GM19351 (cell line): ENCODE measurements around the gene SMYD3.
"Not testable (repeated sequence)": the region's sequence is repeated elsewhere in the genome, so short reads cannot be mapped to it uniquely, and the experiment has no call there.

Source experiments
- ATAC-seq: cut with Tn5 transposase; IDR thresholded peaks from one replicate; pipeline ENCODE4 v1.9.1; 2021; ENCODE audit warnings: mild to moderate bottlenecking, moderate library complexity; ENCODE audit not compliant: unreplicated experiment

SMYD3 gene

GRCh38 chr1:245825128-245825901, 681.8 kb downstream of the SMYD3 start:
- ATAC-seq, result no peak

GRCh38 chr1:245823408-245824147, 683.5 kb downstream of the SMYD3 start:
- no peak for ATAC-seq

DNA sequence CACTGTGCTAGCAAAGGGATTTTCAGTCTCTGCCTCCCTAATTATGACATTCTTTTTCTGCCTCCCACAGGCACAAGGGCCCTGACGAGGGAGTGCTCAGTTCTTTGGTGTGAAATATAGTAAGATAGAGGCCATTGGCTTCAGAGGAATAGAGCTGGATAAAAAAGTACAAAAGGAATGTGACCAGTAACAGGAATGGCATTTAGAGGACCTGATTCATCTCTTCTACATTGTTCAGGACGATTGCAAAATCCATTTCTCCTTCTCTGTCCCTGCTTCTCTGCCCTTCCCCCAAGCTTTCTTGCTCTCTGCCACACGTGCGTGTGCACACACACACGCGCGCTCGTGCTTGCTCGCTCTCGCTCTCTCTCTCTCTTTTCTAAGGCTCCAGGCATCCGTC, 684.1 kb downstream of the SMYD3 start:
- ATAC-seq, result no peak

GRCh38 chr1:245818363-245818762, 688.7 kb downstream of the SMYD3 start:
- not testable (repeated sequence) for ATAC-seq

- not testable (repeated sequence) for ATAC-seq
These were observed 690.6 kb downstream of the SMYD3 start for GRCh38 chr1:245816496-245816895.

DNA sequence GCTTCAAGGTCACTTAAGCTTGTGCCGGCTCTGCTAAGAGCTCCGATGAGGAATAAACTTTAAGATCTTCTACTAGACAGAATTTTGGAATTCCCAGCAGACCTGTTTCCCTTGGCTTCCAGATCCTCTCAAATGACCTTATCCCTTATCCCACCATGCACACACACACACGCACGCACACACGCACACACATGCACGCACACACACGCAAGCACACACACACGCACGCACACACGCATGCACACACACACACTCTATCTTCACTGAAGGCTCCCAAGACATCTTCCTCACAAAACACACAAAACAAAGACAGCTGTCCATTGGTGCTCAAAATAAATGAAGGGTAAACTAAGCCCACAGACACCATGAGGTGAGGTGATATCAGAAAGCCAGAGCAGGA, 692.4 kb downstream of the SMYD3 start:
- no peak for ATAC-seq

- ATAC-seq, result no peak
These were observed 694.8 kb downstream of the SMYD3 start for GRCh38 chr1:245812278-245812677.

GRCh38 chr1:245810789-245811337, 696.2 kb downstream of the SMYD3 start:
- ATAC-seq, result no peak

DNA sequence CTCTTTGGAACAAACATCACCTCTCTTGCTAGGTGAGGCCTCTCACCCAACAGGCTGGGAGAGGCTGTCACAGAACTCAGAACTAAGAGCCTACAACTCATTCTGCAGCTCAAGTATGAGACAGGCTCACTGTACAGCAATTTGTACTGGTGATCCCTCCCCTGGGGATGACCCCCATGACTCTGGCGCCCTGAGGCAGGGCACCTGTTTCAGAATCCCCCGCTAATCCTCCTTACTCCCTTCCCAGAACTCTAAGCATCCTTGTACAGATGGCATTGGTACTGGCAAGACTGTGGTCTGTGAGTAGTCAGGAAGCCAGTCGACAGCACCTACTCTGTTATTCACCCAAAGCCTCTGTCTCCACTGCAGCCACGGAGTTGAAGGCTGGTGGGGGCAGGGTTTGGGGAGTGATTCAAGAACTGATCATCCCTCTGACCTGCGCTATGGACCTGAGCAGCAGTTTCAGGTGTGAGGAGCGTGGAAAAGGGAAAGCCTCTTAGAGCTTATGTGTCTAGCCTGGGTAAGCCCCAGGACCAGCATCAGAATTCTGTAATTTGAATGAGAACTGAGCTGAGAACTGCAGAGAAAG, 696.8 kb downstream of the SMYD3 start:
- ATAC-seq, result no peak

DNA sequence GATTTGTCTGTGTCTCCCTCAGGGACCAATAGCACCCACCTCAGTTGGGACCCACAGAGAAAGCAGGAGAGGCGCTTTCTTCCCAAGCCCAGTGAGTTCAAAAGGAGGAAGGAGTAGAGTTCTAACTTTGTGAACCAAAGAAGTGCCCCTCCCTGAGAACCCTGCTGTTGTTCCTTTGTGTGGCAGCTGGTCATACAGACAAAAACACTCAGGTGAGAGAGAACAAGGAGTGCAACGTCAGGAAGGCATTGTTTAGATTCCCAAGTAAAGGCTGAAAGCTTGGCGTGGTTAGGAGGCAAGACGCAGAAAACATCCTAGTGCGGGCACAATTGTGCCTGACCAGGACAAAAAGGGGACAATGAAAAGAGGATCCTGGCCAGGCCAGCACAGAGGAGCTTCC, 697.7 kb downstream of the SMYD3 start:
- ATAC-seq, result no peak

DNA sequence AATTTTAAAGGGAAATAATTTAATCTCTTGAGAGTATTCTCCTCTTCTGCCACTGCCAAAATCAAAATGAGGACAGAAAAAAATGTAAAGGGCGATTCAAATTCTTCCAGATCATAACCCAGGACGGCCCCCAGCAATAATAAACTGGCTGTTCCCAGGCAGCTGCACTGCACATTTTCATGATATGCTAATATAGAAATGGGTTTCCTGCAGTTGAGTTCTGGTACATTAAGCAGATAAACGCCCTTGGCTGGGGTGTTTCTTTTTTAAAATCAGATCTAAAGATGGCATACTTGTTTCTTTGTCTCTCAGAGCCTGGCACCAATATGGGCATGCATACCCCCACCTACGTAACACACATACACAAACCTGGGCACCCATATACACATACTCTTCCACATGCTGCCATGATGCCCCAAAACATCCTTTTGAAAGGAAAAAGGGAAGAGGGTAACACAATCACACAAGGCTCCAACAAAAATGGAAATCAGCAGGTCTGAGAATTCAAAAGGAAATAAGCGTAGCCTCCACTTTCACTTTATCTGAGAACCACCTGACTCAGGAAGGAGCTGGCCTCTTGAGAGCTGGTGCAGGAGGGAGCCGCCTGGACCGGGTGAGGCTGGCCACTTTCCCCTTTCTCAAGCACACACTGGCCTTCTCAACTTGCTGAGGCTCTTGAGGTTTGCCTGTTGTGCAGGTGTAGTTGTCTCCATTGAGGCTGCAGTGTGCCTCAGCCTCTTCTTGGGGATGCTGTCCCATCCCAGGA, 698.9 kb downstream of the SMYD3 start:
- ATAC-seq, result no peak

DNA sequence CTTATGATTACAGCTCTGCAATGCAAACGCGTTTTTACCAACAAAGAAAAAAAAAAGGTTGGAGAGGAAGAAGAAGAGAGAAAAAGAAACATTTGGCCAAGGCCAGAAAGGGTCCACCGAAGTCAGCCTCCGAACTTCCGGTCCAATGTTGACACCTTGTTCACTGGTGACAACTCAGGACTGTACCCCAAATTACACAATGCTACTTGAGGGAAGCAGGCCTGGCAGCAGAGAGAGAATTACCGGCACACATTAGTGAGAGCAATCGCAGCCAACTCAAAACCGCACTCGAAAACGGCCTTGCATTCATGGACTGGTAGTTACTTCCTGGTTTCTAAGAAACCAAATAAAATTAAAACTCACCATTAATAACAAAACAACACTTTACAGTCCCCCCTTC, 699.8 kb downstream of the SMYD3 start:
- ATAC-seq, result peak; percentile 89

DNA sequence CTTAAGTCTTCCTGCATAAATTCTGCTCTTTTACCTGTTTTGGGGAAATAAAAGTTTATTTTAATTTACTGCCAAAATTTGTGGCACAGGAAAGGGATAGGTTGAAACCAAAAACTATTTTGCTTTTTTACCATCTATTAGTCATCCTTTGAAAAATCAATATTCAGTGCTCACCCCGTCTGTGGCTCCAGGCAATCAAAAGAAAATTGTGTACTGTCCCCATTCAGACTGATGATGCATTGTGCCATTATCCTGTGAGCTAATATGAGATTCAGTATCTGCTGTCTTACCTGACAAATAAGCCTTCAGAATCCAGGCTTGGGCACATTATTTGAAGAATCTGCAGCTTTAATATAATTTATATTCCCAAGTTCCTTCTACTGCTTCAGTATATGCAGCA, 701.5 kb downstream of the SMYD3 start:
- no peak for ATAC-seq

GRCh38 chr1:245804696-245805095, 702.4 kb downstream of the SMYD3 start:
- ATAC-seq, result no peak

GRCh38 chr1:245803666-245804037, 703.4 kb downstream of the SMYD3 start:
- ATAC-seq, result no peak

GRCh38 chr1:245802941-245803665, 704.0 kb downstream of the SMYD3 start:
- ATAC-seq, result no peak

DNA sequence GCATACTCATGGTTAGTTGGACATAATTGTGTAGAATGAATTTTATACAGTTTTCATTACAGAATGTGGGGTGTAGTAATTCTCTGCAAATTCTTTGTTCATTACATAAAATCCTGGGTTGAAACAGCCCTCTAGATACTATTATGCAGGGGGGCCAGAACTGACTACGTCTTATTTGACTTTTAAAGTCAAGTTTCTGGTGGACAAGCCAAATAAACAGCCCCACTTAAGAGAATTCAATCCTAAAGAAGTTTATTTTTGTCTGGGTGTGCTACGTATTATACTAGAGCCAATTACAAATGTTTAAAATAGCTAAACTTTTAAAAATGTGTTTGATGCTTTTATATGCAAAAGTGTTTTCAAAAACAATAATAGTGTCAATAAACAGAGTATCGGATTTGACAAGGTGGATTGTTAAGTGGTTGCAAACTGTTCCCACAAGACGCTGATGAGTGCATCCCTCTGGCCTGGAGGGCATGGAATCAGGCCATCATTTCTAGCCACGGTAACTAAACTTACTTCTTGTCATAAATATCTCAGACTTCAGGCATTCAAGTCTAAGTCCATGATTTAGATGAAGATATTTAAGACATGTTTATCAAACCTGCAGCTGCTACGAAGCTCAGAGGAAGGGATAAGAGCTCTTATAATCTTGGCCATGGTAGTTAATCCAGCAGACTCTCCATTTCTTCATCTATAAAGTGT, 706.0 kb downstream of the SMYD3 start:
- no peak for ATAC-seq

- ATAC-seq, result no peak
These were observed 708.7 kb downstream of the SMYD3 start for GRCh38 chr1:245798349-245798711.

- no peak for ATAC-seq
These were observed 709.3 kb downstream of the SMYD3 start for GRCh38 chr1:245797592-245798348.
